Measurements from ENCODE around the gene ARHGAP28. TPM values are rescaled to one million over a fixed set of nuclear protein-coding genes. Genes with fewer than 3 reads are reported as not detected.

ARHGAP28 gene
- total RNA-seq, 4 donors from 2014 or later, result 0.52 to 1.7 (median 0.75) TPM

- no peaks in the 10 kb centered on the region for H3K9me3 ChIP-seq
- H3K4me1 ChIP-seq, result no peaks in the 10 kb centered on the region
- 78% methylated on average over 2 of the region's 2 CpGs for WGBS
- intact Hi-C loops (cut with DNase I), result no loop called here
- no peak for DNase-seq (ENCODE audit: extremely low spot score)
- H3K27me3 ChIP-seq, result no peaks in the 10 kb centered on the region
- no peaks in the 10 kb centered on the region for H3K36me3 ChIP-seq
- TF ChIP-seq POLR2AphosphoS5 (IDR thresholded peaks at IDR 0.05) (no peak), CTCF (IDR thresholded peaks at IDR 0.05) (no peak), POLR2A (IDR thresholded peaks at IDR 0.05; ENCODE audit: low read depth) (no peak), EP300 (IDR thresholded peaks at IDR 0.05) (no peak)
- H3K27ac ChIP-seq (replicated peaks in 1 of 4), result no peak overlapping the region
- H3K4me3 ChIP-seq, result no peak overlapping the region
These were observed 15.5 kb upstream of the ARHGAP28 start for GRCh38 chr18:6714010-6714409.

GRCh38 chr18:6718267-6718666, 11.2 kb upstream of the ARHGAP28 start:
- no peak overlapping the region for H3K27ac ChIP-seq (replicated peaks in 1 of 4)
- no peak overlapping the region for H3K4me3 ChIP-seq
- H3K36me3 ChIP-seq, result no peaks in the 10 kb centered on the region
- H3K27me3 ChIP-seq, result no peaks in the 10 kb centered on the region
- TF ChIP-seq CTCF (IDR thresholded peaks at IDR 0.05) (no peak), EP300 (IDR thresholded peaks at IDR 0.05) (no peak), POLR2A (IDR thresholded peaks at IDR 0.05; ENCODE audit: low read depth) (no peak), POLR2AphosphoS5 (IDR thresholded peaks at IDR 0.05) (no peak)
- no peaks in the 10 kb centered on the region for H3K4me1 ChIP-seq
- H3K9me3 ChIP-seq, result no peaks in the 10 kb centered on the region
- no peak for DNase-seq (ENCODE audit: extremely low spot score)
- 75% methylated on average over 2 of the region's 2 CpGs for WGBS
- intact Hi-C loops (cut with DNase I), result no loop called here

- no peak for TF ChIP-seq POLR2AphosphoS5 (IDR thresholded peaks at IDR 0.05)
- no peak for TF ChIP-seq POLR2A (IDR thresholded peaks at IDR 0.05; ENCODE audit: low read depth)
- TF ChIP-seq CTCF (IDR thresholded peaks at IDR 0.05), result no peak
- TF ChIP-seq EP300 (IDR thresholded peaks at IDR 0.05), result no peak
- no peaks in the 10 kb centered on the region for H3K9me3 ChIP-seq
- H3K4me1 ChIP-seq, result no peaks in the 10 kb centered on the region
- H3K4me3 ChIP-seq, result no peak overlapping the region
- no peaks in the 10 kb centered on the region for H3K27me3 ChIP-seq
- no peak for DNase-seq (ENCODE audit: extremely low spot score)
- H3K27ac ChIP-seq (replicated peaks in 1 of 4), result no peak overlapping the region
- H3K36me3 ChIP-seq, result no peaks in the 10 kb centered on the region
- WGBS, result 83% methylated on average over 4 of the region's 4 CpGs
- intact Hi-C loops (cut with DNase I), result no loop called here
These were observed 10.2 kb upstream of the ARHGAP28 start for GRCh38 chr18:6719098-6719846.

GRCh38 chr18:6719910-6720683, 9.4 kb upstream of the ARHGAP28 start:
- intact Hi-C loops (cut with DNase I), result no loop called here
- 87% methylated on average over 1 of the region's 1 CpG for WGBS
- Histone ChIP-seq H3K27ac (replicated peaks in 1 of 4) (no peak overlapping the region), H3K4me1 (no peaks in the 10 kb centered on the region), H3K9me3 (no peaks in the 10 kb centered on the region), H3K36me3 (no peaks in the 10 kb centered on the region), H3K4me3 (no peak overlapping the region), H3K27me3 (no peaks in the 10 kb centered on the region)
- DNase-seq (ENCODE audit: extremely low spot score), result no peak
- TF ChIP-seq CTCF (IDR thresholded peaks at IDR 0.05) (no peak), POLR2A (IDR thresholded peaks at IDR 0.05; ENCODE audit: low read depth) (no peak), POLR2AphosphoS5 (IDR thresholded peaks at IDR 0.05) (no peak), EP300 (IDR thresholded peaks at IDR 0.05) (no peak)
